ENCODE data around the gene LRCH3. TPM values are rescaled to one million over a fixed set of nuclear protein-coding genes. Genes with fewer than 3 reads are reported as not detected.

Gene LRCH3
- polyA plus RNA-seq: 6.2 and 6.9 TPM in 2 replicates

GRCh38 chr3:197791113-197791891 is at the start of gene LRCH3:
TSS of gene LRCH3 (plus strand) at chr3:197791254. CDS start at chr3:197791279, 25 bp downstream.

GRCh38 chr3:197749601-197750395 is 41.3 kb upstream of the LRCH3 start, which contains the start of gene FYTTD1:
TSS of gene FYTTD1 (plus strand) at chr3:197749883. CDS start at chr3:197749972, 89 bp downstream.

Other genes with a start within 250 kb of the LRCH3 start
- gene BDH1, start 235.3 kb upstream of the LRCH3 start, polyA plus RNA-seq: 5.0 and 9.7 TPM in 2 replicates
- 11.6 and 17.3 TPM in 2 replicates for gene RUBCN, start 54.4 kb upstream of the LRCH3 start, polyA plus RNA-seq
- gene FYTTD1, start 41.4 kb upstream of the LRCH3 start, polyA plus RNA-seq: 29.0 and 32.1 TPM in 2 replicates
- 936 and 952 TPM in 2 replicates for gene RPL35A, start 158.9 kb downstream of the LRCH3 start, polyA plus RNA-seq
- gene LMLN, start 169.0 kb downstream of the LRCH3 start, polyA plus RNA-seq: 7.8 and 9.8 TPM in 2 replicates

Data from Purkinje cell (primary cell).